Activated CD4-positive, alpha-beta T cell treated with anti-CD3 and anti-CD28 coated beads, Interleukin-2, amount 50 U/mL, for 4 hours (primary cell): Measurements from ENCODE around the gene HSPH1.

ENCODE experiments used
- DNase-seq, 2 experiments: peaks; one replicate each; pipeline ENCODE4 v3.0.0-alpha.2; 2020

HSPH1 gene

GRCh38 chr13:31175847-31176532 lies 14.3 kb upstream of the HSPH1 start:
- no peak for DNase-seq

DNA sequence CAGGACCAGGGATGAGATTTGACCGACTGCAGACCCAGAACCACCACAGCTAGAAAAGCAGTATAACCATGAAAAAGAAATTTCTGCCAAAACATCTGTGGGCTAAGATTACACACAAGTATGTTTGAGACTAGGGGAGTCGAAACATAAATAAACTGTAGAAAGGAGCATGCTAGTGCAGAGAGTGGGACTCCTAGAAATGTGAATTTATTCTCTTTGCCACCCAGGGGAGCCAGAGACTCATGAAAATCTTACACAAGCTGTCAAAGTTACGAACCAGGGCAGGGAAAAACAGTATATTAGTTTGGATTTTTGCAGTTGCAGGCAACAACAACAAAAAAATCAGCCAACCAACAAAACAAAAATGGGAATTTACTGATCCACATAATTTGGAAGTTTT lies 12.3 kb upstream of the HSPH1 start:
- no peak for DNase-seq

DNA sequence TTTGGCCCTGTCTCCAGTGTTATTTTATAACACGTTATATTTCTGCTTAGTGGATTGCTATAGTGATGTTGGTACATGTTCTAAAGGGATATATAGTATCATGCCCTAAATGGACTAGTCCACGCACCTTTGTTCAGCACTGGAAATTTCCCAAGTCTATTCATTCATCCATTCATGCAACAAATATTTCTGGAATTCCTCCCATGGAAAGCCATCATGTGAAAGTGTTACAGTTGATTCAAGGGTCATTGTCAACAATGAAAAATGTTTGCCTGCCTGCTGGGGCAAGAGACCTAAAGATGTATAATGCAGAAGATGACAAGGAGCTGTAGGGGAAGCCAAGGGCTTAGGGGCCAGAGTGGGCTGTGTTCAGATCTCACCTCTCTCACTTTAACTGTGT lies 10.8 kb upstream of the HSPH1 start:
- no peak for DNase-seq

DNA sequence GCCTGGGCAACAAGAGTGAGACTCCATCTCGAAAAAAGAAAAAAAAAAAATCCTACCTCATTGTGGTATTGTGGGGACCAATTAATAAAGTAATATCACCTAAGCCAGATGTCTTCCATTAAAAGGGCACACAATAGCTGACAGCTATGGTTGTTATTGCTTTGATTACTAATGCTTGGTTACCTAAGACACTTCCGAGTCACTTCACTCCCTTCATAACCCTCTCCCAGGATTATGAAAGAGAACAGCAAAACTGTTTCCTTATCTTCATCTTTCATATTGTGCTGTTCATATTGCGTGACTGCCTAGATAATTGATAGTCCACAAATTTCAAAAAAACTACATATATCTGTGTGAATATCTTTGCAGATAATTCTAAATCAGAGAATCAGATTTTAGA lies 10.3 kb upstream of the HSPH1 start:
- no peak for DNase-seq

DNA sequence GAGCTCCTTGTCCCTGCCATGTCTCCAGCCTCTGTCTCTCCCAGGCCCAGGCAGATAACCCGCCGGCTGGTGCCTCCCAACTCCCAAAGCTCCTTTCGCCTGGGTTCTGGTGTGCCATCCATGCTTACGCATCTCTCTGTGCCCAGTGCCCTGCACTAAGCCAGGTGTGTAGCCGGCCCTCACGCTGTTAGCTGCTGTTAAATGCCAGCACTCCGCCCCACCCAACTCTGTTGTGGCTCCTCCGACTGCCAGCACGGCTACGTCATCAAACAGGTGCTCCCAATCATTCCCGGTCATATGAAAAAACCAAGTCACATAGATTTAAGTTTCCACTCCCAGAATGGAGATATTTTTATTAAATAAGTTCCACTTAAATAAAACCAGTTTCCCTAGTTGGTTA lies 7.0 kb upstream of the HSPH1 start:
- DNase-seq: no peak

- no peak for DNase-seq
These were observed 6.5 kb upstream of the HSPH1 start for GRCh38 chr13:31168166-31168565.

- no peak for DNase-seq
These were observed 5.8 kb upstream of the HSPH1 start for GRCh38 chr13:31167490-31167889.

- no peak for DNase-seq
These were observed 4.9 kb upstream of the HSPH1 start for GRCh38 chr13:31166591-31166990.

DNA sequence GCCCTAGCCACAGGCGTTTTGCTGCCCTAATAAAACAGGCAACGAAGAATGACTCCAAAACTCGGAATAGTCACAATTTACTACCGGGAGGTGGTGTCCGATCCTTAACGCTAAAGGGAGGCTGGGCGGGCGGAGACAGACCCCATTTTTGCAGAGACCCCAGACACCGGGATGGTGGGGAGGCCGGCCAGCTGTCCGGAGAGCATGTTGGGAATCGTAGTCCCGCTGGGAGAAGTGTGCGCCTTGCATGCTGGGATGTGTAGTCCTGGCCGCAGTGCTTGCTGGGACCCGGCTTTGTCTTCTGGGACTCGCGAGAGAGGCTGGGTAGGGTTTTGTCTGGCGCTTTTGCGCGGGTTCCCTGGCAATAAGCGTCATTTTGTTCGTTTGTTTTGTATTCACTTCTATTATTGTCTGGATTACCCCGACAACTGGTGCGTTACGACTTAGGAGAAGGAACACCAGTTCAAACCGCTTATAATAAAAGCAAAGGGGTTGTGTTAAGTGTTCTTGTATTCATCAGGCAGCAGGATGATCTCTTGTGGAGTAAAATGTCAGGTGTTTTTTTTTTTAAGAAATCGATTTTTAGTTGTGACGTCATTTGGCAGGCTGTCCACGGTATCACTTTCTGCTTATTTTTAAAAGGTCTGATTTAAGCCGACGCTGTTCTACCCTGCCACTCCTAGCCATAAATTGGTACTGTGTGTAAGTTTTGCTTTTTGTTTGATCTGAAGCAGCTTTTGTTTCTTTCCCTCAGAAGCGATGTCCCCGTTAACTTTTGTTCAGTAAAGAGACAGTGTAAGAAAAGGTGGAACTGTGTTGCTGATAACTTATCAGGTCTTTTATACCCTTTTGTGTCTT lies 676 bp upstream of the HSPH1 start:
- DNase-seq: peak; percentile 94 to 95

DNA sequence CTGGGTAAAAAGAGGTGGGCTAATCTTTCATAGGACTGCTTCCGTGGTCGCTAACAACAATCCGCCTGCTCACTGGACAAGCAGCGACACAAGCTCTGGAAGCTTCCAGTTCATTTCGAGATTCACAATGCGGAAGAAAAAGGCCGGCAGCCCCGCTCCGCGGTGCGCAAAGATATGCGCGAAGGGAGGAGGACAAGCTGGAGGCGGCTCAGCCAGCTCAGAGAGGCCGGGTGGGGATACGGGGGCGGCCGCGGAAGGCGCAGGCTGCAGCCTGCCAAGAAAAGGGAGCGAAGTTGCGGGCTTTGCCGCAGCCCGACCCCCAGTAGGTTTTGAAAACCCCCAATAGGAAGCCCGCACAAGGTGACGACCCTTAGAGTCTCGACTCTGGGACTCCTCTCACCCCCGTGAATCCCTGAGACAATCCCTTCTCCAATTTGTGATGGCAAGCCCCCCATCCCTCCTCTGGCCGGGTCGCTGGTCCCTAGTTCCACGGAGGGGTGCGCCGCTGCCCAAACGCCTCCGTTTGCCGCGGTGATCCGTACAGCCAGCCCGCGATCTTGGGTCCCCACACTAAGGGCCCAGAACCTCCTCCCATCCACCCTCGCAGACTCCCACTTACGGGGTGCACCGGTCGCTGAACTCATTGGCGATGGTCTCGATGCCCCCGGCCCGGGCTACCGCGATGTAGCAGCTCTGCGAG lies 697 bp downstream of the HSPH1 start:
- peak; percentile 56 to 61 for DNase-seq

DNA sequence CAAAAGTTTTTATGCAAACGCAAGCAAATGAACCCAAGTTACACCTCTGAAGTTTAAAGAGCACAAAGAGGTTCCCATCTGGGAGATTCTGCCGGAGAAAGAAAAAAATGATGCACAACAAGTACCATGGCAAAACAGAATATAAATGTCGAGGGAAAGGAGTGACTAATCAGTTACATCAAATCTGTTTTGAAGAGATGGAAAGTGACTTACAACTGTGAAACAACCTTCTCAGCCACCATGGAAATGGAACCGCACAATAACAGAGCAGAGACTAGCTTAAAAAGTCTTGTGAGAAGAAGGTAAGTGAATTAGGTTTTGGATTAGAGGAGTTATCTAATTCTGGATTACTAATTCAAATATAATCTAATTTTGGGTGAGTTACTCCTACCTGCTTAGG lies 2.4 kb downstream of the HSPH1 start:
- DNase-seq: no peak

- no peak for DNase-seq
These were observed 6.8 kb downstream of the HSPH1 start for GRCh38 chr13:31154939-31155338.

DNA sequence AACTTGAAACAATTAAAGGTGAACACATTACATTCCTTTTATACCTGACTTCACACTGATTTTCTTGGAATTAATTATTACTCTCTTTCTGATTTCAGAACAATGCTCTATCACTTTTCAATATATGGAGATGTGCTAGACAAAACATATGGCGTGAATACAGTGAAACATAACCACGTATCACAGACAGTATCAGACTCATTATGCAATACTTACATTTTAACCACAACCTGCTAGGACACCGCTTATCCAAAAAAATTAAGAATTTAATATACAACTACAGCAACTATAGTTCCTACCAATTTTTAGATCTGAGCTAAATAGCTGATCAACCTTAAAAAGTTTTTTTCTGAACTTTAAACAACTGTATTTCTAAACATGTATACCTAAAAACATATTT lies 9.9 kb downstream of the HSPH1 start:
- DNase-seq: no peak

- no peak for DNase-seq
These were observed 11.3 kb downstream of the HSPH1 start for GRCh38 chr13:31150315-31150985.

DNA sequence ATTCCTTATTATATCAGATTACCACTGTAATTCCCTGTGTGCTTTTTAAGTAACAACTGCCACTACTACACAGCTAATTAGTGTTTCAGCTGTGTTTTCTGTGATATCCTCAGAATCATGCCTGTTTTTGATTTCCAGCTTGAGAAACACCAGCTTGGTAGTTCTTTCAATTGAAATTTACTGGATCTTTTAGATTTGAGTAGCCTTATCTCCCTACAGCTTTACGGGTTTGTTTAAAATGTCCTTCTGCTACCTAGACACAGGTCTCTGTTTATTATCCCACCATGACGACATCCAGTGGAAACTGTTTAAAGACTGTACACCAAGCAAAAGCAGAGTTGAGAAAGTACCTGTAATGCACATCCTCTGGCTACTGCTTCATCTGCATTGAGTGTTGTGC lies 12.1 kb downstream of the HSPH1 start:
- DNase-seq: no peak

- no peak for DNase-seq
These were observed 16.3 kb downstream of the HSPH1 start for GRCh38 chr13:31145417-31145816.

- DNase-seq: no peak
These were observed 23.2 kb downstream of the HSPH1 start for GRCh38 chr13:31138515-31138914.

DNA sequence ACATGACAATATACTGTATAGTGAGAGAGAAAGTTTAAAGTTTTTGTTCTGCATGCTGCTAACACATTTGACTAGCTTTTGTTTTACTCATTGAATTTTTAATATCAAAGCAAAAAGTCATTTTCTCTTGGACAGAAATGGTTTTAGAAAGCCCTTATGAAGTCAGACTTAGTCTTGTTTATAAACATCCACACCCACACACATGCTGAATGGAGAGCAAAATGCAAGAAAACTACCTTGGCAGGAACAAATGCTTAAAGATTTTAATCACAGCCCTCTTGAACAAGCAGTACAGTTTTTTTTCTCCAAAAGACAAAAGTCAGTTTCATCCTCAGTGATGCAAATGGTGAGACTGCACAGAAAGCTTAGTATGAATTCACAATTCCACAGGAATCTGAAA lies 25.0 kb downstream of the HSPH1 start:
- DNase-seq: no peak

GRCh38 chr13:31134039-31134711 lies 27.5 kb downstream of the HSPH1 start:
- DNase-seq: no peak

DNA sequence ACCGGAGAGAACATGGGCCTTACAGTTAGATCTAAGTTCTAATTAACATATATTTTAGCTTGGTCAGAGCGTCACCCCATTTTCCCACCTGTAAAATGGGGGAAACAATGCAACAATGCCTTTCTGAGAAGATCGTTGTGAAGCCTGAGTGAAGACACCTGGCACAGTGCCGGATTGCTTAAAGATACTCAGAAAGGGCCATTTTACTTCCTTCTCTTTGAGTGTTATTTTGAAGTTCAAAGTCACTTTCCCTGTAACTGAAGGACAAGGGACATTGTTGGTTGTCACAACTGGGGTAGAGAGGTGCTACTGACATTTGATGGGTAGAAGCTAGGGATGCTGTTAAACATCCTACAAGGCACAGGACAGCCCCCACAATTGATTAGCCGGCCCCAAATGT lies 28.1 kb downstream of the HSPH1 start:
- DNase-seq: no peak

DNA sequence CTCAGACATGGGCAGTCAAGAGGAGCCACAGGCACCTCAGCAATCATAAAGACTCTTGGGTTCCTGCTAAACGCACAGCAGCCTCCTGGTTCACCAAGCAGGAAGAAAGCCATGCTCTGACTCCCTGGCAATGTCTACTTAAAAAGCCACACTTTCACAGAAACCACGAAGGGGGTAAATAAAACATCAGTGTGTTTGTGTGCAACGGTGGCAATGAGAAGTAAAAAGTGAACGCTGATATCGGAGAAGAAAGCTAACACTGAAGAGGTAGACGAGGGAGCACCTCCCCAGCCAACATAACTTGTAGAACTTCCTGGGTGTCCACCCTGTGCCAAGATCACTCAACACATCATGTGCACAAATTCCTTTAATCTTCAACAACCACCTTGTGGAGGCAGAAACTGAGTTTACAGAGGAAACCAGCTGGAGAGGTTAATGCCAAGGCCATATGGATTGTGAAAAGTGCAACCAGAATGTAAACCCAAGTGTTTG lies 30.2 kb downstream of the HSPH1 start:
- no peak for DNase-seq

- no peak for DNase-seq
These were observed 32.3 kb downstream of the HSPH1 start for GRCh38 chr13:31129419-31129818.

- no peak for DNase-seq
These were observed 37.5 kb downstream of the HSPH1 start for GRCh38 chr13:31124204-31124603.
